HG03175 (cell line): ENCODE data around the gene GPX8.

Experiments
- ATAC-seq: cut with Tn5 transposase; IDR thresholded peaks from one replicate; pipeline ENCODE4 v1.9.1; 2021; ENCODE audit warnings: mild to moderate bottlenecking, moderate library complexity; ENCODE audit not compliant: unreplicated experiment

The GPX8 gene

GRCh38 chr5:55172051-55172899 lies 12.3 kb downstream of the GPX8 start:
- ATAC-seq, result peak; percentile 74

GRCh38 chr5:55172937-55173686 lies 13.1 kb downstream of the GPX8 start, which contains the start of gene CDC20B:
TSS of gene CDC20B (minus strand) at chr5:55173177. CDS start at chr5:55173000, 177 bp downstream.
- ATAC-seq, result peak; percentile 81

DNA sequence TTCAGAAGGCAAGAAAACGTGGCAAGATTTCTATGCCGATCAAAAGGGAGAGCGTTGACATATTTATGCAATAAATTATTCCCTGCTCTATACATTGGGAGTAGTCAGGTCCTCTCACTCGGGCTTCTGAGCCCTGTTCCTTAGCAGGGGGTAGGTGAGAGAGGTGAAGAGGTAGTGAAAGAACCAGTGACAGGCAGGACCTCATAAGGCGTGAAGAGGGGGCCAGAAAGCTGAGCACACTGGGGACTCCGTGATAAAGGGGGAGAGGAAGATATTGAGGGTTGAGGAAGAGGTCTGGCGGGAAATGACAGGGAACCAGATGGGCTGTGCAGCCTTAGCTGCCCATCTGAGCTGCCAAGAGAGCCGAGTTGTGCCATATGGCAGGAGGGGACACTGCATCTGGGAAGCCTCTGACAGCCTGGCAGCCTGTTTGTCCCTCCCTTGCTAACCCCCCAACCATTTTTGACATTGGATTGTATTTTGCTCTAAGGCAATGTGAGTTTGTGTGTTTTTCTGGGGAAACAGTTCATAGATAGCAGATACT lies 13.8 kb downstream of the GPX8 start:
- ATAC-seq, result no peak

DNA sequence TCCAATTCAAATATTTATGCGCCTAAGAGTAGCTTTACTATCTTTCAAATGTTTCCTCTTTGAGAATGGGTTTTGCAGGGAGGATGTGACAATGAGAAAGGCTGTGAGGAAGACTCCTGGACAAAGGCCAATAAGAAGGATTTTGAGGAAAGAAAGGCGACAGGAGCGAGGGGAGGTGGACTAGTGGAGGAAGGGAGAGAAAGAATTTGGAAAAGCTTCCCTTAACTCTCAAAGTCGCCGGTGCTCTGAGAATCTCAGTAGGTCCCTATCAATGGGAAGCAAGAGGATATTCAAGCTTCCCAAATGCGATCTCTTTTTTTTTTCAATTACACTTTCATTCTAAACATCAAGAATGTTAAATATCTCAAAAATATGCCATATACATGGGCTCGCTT lies 15.8 kb downstream of the GPX8 start:
- ATAC-seq, result no peak

- no peak for ATAC-seq
Measured at GRCh38 chr5:55176176-55176818, 16.3 kb downstream of the GPX8 start.

DNA sequence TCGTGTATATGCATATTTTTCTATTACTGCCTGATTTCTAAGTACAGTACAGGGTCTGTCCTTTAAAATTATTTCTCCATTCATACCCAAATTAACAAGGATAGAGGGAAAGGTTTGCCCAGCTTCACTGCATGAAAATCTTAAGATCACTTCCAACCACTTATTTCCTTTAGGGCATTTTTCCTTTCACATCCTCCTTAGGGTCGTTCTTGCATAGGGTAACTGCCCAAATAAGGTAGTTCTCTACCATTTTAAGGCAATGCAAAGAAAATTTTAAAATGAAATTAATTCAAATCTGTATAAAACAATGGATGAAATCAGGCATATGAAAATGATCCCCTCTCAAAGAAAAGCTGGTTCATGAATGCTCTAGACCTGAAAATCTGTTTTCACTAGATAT lies 17.1 kb downstream of the GPX8 start:
- no peak for ATAC-seq

- no peak for ATAC-seq
Measured at GRCh38 chr5:55180016-55180415, 20.0 kb downstream of the GPX8 start.

GRCh38 chr5:55187370-55187769 lies 27.4 kb downstream of the GPX8 start:
- no peak for ATAC-seq

DNA sequence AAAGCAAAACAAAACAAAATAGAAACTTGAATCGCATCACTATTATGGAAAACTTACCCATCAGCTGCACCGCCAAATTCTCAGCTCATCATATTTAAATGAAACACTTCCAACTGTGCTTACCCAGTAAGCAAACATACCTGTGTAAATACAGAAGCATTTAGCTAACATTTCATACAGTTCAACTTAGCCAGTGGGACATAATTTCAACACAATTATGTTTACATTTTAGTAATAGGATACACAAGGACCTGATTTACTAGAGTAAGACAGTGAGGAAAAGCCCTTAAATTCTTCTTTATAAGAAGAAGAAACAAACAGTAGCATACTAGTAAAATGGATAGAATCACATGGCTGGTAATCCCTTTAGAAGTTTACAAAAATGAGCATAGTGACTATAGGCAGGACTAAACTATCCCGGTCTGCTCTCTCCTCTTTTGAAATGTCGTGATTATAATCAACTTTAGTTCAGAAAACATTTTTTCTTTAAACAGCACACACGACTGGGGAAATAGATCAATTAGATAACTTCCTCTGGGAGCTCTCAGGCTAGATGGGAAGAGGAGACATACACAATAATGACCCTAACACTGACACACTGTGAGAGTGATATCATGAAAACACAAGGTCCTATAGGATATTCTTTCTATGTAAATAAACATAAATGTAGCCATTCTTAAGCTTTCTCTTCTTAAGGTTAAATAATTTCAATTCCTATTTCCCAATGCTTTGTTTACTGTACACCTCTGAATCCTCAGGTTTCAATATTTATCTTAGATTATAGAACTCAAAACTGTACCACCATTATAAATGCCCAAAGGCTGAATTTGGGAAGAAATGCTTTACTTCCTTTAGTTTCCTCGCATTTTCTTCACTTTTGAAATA lies 28.9 kb downstream of the GPX8 start:
- ATAC-seq, result no peak

DNA sequence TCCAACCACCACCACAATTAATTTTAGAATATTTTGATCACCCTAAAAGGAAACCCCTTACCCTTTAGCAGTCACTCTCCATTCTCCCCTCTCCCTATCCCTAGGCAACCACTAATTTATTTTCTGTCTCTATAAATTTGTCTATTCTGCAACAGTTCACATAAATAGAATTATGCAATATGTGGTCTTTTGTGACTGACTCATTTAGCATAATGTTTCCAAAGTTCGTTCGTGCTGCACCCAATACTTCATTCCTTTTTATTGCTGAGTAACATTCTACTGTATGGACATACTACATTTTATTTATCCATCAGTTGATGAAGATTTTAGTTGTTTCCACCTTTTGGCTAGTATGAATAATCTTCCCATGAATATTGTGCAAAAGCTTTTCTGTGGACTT lies 31.2 kb downstream of the GPX8 start:
- no peak for ATAC-seq

DNA sequence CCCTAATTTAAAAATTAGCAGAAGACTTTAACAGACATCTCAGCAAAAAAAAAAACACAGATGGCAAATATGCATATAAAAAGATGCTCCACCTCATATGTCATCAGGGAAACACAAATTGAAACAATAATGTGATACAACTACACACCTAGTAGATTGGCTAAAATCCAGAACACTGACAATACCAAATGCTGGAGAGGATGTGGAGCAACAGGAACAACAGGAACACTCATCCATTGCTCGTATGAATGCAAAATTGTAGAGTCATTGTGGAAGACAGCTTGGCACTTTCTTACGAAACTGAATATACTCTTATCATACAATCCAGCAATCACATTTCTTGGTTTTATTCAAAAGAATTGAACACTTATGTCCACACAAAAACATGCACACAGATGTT lies 45.0 kb downstream of the GPX8 start:
- no peak for ATAC-seq

- no peak for ATAC-seq
Measured at GRCh38 chr5:55211184-55211874, 51.4 kb downstream of the GPX8 start.
